ENCODE data around the gene TERF2IP. TPM values are rescaled to one million over a fixed set of nuclear protein-coding genes. Genes with fewer than 3 reads are reported as not detected.

Gene TERF2IP
- total and polyA plus RNA-seq, 2 of the 13 experiments (the other 11 are each of a cell fraction or from before 2014, with no cell fraction given) = 26.4 to 50.2 TPM

GRCh38 chr16:75622761-75623605, 24.6 kb upstream of the TERF2IP start, which contains the start of gene ADAT1 (continued):
- TF ChIP-seq CERS6 (CRISPR knock-in tag; IDR thresholded peaks at IDR 0.05) (no peak), ZNF709 (CRISPR knock-in tag; IDR thresholded peaks at IDR 0.05) (0 out of 2 replicates have a peak, but pooled peaks have one; percentile 35), MATR3 (CRISPR knock-in tag; IDR thresholded peaks at IDR 0.05) (no peak), NFATC3 (CRISPR knock-in tag; IDR thresholded peaks at IDR 0.05) (no peak), CC2D1A (CRISPR knock-in tag; IDR thresholded peaks at IDR 0.05) (no peak), ZNF333 (CRISPR knock-in tag; IDR thresholded peaks at IDR 0.05; ENCODE audit: borderline replicate concordance) (no peak), ZNF280D (CRISPR knock-in tag; IDR thresholded peaks at IDR 0.05) (0 out of 2 replicates have a peak, but pooled peaks have one; percentile 20), ZNF34 (CRISPR knock-in tag; IDR thresholded peaks at IDR 0.05; ENCODE audit: borderline replicate concordance) (no peak), CBFB (CRISPR knock-in tag; IDR thresholded peaks at IDR 0.05) (peak; percentile 73; the same call in 1 of the 2 replicates), ZNF629 (CRISPR knock-in tag; conservative IDR thresholded peaks at IDR 0.05) (0 out of 2 replicates have a peak, but pooled peaks have one; percentile 11), BRF2 (CRISPR knock-in tag; IDR thresholded peaks at IDR 0.05) (no peak; the same call in 1 of the 2 replicates), MAF1 (CRISPR knock-in tag; IDR thresholded peaks at IDR 0.05; ENCODE audit: borderline replicate concordance) (peak; percentile 66; the same call in 1 of the 2 replicates), ZNF432 (CRISPR knock-in tag; IDR thresholded peaks at IDR 0.05; ENCODE audit: borderline replicate concordance) (no peak), SAP130 (CRISPR knock-in tag; IDR thresholded peaks at IDR 0.05; ENCODE audit: low read depth) (peak; percentile 99), ZFX (CRISPR knock-in tag; IDR thresholded peaks at IDR 0.05; ENCODE audit: low read depth) (peak; percentile 88), E2F2 (CRISPR knock-in tag; IDR thresholded peaks at IDR 0.05; ENCODE audit: borderline replicate concordance) (peak; percentile 97), HOXA5 (CRISPR knock-in tag; IDR thresholded peaks at IDR 0.05) (peak; percentile 71), CREB1 (IDR thresholded peaks at IDR 0.05) (peak; percentile 100), CREB1 (CRISPR knock-in tag; IDR thresholded peaks at IDR 0.05) (peak; percentile 99), RFX1 (IDR thresholded peaks at IDR 0.05) (no peak), ZBTB34 (CRISPR knock-in tag; IDR thresholded peaks at IDR 0.05) (no peak; the same call in 1 of the 2 replicates), ZNF577 (CRISPR knock-in tag; IDR thresholded peaks at IDR 0.05; ENCODE audit: borderline replicate concordance, low read depth) (no peak)

All from HepG2 (cell line).